Head of caudate nucleus (tissue), 42 donors: ENCODE measurements around the gene AGPAT1.
"Not testable (repeated sequence)": the region's sequence is repeated elsewhere in the genome, so short reads cannot be mapped to it uniquely, and the experiment has no call there.

Experiments used
- DNase-seq, 42 donors: peaks; one replicate each; pipeline versions ENCODE4 v3.0.0 to v3.0.0-alpha.2; 2020 to 2021; ENCODE audit warnings: mixed read lengths in 7 of 42
- intact Hi-C: fragments of 100-400 bp; cut with DNase I; formaldehyde crosslinking; loops from one replicate; pipeline ENCODE4 v1.15.0; 2022

The AGPAT1 gene

GRCh38 chr6:32153564-32154513 is 22.0 kb downstream of the AGPAT1 start, which contains the start of gene PPT2:
PPT2 (plus strand) TSS chr6:32154141; CDS start chr6:32154595, 454 bp downstream.
- intact Hi-C loops = loop anchor here (2.0 kb wide), 1 partner anchor 27 kb away; no protein-coding TSS in a partner anchor

GRCh38 chr6:32152769-32153563 is 22.9 kb downstream of the AGPAT1 start:
- intact Hi-C loops = no loop called here
- DNase-seq = peak in 17 of 42 donors; percentile 20 to 65 (median 44)

More at GRCh38 chr6:32153564-32154513, 22.0 kb downstream of the AGPAT1 start, which contains the start of gene PPT2:
- peak; percentile 76 to 96 (median 92) for DNase-seq

GRCh38 chr6:32151863-32152768 is 23.8 kb downstream of the AGPAT1 start, which contains the start of gene PRRT1:
PRRT1 (minus strand) TSS chr6:32151939; CDS start chr6:32151827, 112 bp downstream.
- DNase-seq = peak in 36 of 42 donors; percentile 22 to 78 (median 54)
- intact Hi-C loops = no loop called here

GRCh38 chr6:32151181-32151862 is 24.6 kb downstream of the AGPAT1 start:
- intact Hi-C loops = no loop called here
- DNase-seq = peak in 12 of 42 donors; percentile 23 to 66 (median 50)

- intact Hi-C loops = no loop called here
- DNase-seq = peak in 1 of 42 donors; percentile 21
Measured at GRCh38 chr6:32149932-32150870, 25.7 kb downstream of the AGPAT1 start.

- DNase-seq = no peak
Measured at GRCh38 chr6:32149092-32149755, 26.7 kb downstream of the AGPAT1 start.

GRCh38 chr6:32148289-32149091 is 27.4 kb downstream of the AGPAT1 start:
- intact Hi-C loops = no loop called here
- DNase-seq = peak in 22 of 42 donors; percentile 43 to 74 (median 56)

More at GRCh38 chr6:32149092-32149755, 26.7 kb downstream of the AGPAT1 start:
- intact Hi-C loops = no loop called here

- DNase-seq = no peak
- intact Hi-C loops = no loop called here
Measured at GRCh38 chr6:32147401-32148132, 28.3 kb downstream of the AGPAT1 start.

- no peak for DNase-seq
- intact Hi-C loops = no loop called here
Measured at GRCh38 chr6:32146687-32147086, 29.2 kb downstream of the AGPAT1 start.

- peak in 3 of 42 donors; percentile 37 to 61 (median 43) for DNase-seq
- intact Hi-C loops = no loop called here
Measured at GRCh38 chr6:32146287-32146686, 29.6 kb downstream of the AGPAT1 start.

GRCh38 chr6:32144238-32144637 is 31.6 kb downstream of the AGPAT1 start:
- intact Hi-C loops, DNase-seq: not testable (repeated sequence)

- no peak for DNase-seq
- intact Hi-C loops = no loop called here
Measured at GRCh38 chr6:32140420-32141046, 35.4 kb downstream of the AGPAT1 start.

- DNase-seq = no peak
- intact Hi-C loops = no loop called here
Measured at GRCh38 chr6:32139590-32139989, 36.3 kb downstream of the AGPAT1 start.

- DNase-seq = no peak
- intact Hi-C loops = no loop called here
Measured at GRCh38 chr6:32137454-32137853, 38.4 kb downstream of the AGPAT1 start.
